T-cell (primary cell): ENCODE measurements around the gene PLEKHG5. TPM values are rescaled to one million over a fixed set of nuclear protein-coding genes. Genes with fewer than 3 reads are reported as not detected.

Source experiments
- ATAC-seq, 4 experiments: fragments of 200-7000 bp in 3 of 4; fragments of 150-1000 bp in 1 of 4; cut with Tn5 transposase; replicated peaks in 1 of 4; 1 replicate in 3 of 4; 2 replicates in 1 of 4; pipeline ENCODE4 v1.10.0; 2021; ENCODE audit warnings: moderate library complexity in 3 of 4, mild to moderate bottlenecking in 2 of 4, moderate number of reproducible peaks in 1 of 4
- CTCF ChIA-PET, 2 donors: fragments of 300-600 bp; sonication (Branson Sonifier 250); formaldehyde crosslinking; loops; one replicate each; lab custom pipeline; 2022; ENCODE audit warnings: antibody characterized with exemption in 2 of 2; lab: Charles Lee
- POLR2A ChIA-PET, 2 donors: fragments of 300-600 bp; sonication (Branson Sonifier 250); formaldehyde crosslinking; loops; one replicate each; lab custom pipeline; 2022; ENCODE audit warnings: antibody characterized with exemption in 2 of 2; lab: Charles Lee
- DNase-seq, 35 experiments: peaks; one replicate each; pipeline versions ENCODE4 v3.0.0 to v3.0.0-alpha.2; 2013 to 2023
- H3K27ac ChIP-seq: one replicate; pipeline ENCODE4 v1.5.1; 2013; ENCODE audit warnings: low read length
- H3K27me3 ChIP-seq, 2 experiments: replicated peaks in 1 of 2; 1 replicate in 1 of 2; 2 replicates in 1 of 2; pipeline versions ENCODE4 v1.6.1 to v1.7.0; 2013; ENCODE audit warnings: low read length in 1 of 2, mixed read lengths in 1 of 2; ENCODE audit not compliant: control insufficient read depth in 2 of 2, insufficient read depth in 2 of 2; ENCODE audit errors: extremely low read depth in 1 of 2
- H3K36me3 ChIP-seq, 2 donors: 1 replicate in 1 of 2; 2 replicates in 1 of 2; pipeline versions ENCODE4 v1.6.1 to v1.7.0; 2013; ENCODE audit warnings: low read length in 1 of 2; ENCODE audit not compliant: control insufficient read depth in 2 of 2, insufficient read depth in 1 of 2; ENCODE audit errors: extremely low read depth in 1 of 2
- H3K4me1 ChIP-seq, 2 experiments: 1 replicate in 1 of 2; 2 replicates in 1 of 2; pipeline versions ENCODE4 v1.6.1 to v1.7.0; 2013; ENCODE audit warnings: low read length in 2 of 2, mixed read lengths in 1 of 2; ENCODE audit not compliant: insufficient read depth in 2 of 2, control insufficient read depth in 1 of 2; ENCODE audit errors: extremely low read depth in 1 of 2
- H3K4me3 ChIP-seq, 2 donors: 1 replicate in 1 of 2; 2 replicates in 1 of 2; pipeline versions ENCODE4 v1.5.1 to v1.7.0; 2013; ENCODE audit warnings: mild to moderate bottlenecking in 2 of 2, low read length in 1 of 2, moderate library complexity in 1 of 2; ENCODE audit not compliant: control insufficient read depth in 1 of 2; ENCODE audit errors: extremely low read depth in 1 of 2
- H3K9me3 ChIP-seq: 2 replicates; pipeline ENCODE4 v1.7.0; 2013
- H3K27ac Mint-ChIP-seq, 2 donors: one replicate each; pipeline ENCODE4 v1.8.0; 2020 to 2021; ENCODE audit warnings: mild to moderate bottlenecking in 2 of 2, mixed read lengths in 2 of 2
- H3K27me3 Mint-ChIP-seq, 2 donors: one replicate each; pipeline ENCODE4 v1.8.0; 2021 to 2022; ENCODE audit warnings: mixed read lengths in 2 of 2
- H3K36me3 Mint-ChIP-seq: one replicate; pipeline ENCODE4 v1.8.0; 2021; ENCODE audit warnings: mixed read lengths
- H3K4me1 Mint-ChIP-seq, 3 donors: one replicate each; pipeline ENCODE4 v1.8.0; 2020 to 2022; ENCODE audit warnings: mixed read lengths in 3 of 3, mild to moderate bottlenecking in 1 of 3
- H3K4me3 Mint-ChIP-seq, 3 donors: one replicate each; pipeline ENCODE4 v1.8.0; 2020 to 2022; ENCODE audit warnings: mild to moderate bottlenecking in 3 of 3, mixed read lengths in 3 of 3, moderate library complexity in 3 of 3
- H3K9me3 Mint-ChIP-seq, 3 donors: one replicate each; pipeline ENCODE4 v1.8.0; 2020 to 2022; ENCODE audit warnings: mixed read lengths in 3 of 3
- WGBS: methylation state at CpG from one replicate; pipeline ENCODE4 v1.1.5; 2013; ENCODE audit warnings: missing lambda C conversion rate; ENCODE audit not compliant: insufficient coverage; 5-methylcytosine and 5-hydroxymethylcytosine counted together
- total RNA-seq, 35 experiments: library from RNA in 6 of 35; stranded (reverse) in 6 of 35; fragments of 120-200 nt in 1 of 35; gene quantifications; one replicate each; pipeline versions ENCODE4 v1.2.1 to v1.2.4 and lab custom pipeline; 2013 to 2026

The PLEKHG5 gene
- total RNA-seq, 5 donors from 2014 or later (not counting 1 experiment from before 2014, with no cell fraction given): 7.1 to 18.2 (median 8.4) TPM

DNA sequence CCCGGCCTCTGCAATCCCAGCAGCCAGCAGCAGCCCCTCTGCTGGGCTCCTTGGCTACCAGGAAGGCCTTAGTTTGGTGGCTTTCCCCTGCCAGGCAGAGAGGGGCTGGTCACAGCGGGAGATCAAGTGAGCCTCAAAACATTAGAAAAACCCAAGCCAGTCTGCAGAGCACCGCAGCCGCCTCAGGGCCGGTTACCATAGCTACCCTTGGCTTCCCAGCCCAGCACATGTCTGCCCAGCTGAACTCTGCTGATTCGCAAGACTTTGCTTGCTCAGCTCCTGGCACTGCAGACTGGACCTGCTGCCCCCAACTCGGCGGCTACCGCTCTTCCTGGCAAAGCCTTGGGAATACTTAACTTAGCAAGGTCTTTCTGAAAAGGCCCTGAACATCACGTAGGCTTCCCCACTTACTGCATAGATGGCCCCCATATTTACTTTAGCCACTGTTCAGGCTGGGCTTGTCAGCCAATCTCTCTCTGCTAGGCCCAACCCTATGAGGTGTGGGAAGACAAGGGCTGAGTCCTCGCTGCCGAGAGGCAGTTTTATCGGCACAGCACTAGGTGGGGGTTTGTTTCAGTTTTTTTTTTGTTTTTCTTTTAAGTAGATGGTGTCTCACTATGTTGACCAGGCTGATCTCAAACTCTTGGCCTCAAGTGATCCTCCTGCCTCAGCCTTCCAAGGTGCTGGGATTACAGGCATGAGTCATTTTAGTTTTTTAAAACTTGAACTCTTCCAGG lies 28.6 kb upstream of the PLEKHG5 start:
- Mint-ChIP-seq H3K36me3 (peaks cover 3% of the 10 kb centered on the region), H3K27me3 (no peaks in the 10 kb centered on the region), H3K27ac (no peak overlapping the region), H3K4me3 (no peak overlapping the region), H3K9me3 (no peaks in the 10 kb centered on the region), H3K4me1 (peaks cover 0 to 5% (median 4%) of the 10 kb centered on the region in 3 donors)
- Histone ChIP-seq H3K27me3 (no peaks in the 10 kb centered on the region), H3K4me1 (no peaks in the 10 kb centered on the region), H3K36me3 (peaks cover 2% of the 10 kb centered on the region in 2 donors), H3K27ac (no peak overlapping the region), H3K4me3 (no peak overlapping the region), H3K9me3 (no peaks in the 10 kb centered on the region)
- ATAC-seq (no peak), DNase-seq (no peak)
- 76% methylated on average over 9 of the region's 13 CpGs for WGBS
- ChIA-PET CTCF (no interaction called here), POLR2A (no interaction called here)

DNA sequence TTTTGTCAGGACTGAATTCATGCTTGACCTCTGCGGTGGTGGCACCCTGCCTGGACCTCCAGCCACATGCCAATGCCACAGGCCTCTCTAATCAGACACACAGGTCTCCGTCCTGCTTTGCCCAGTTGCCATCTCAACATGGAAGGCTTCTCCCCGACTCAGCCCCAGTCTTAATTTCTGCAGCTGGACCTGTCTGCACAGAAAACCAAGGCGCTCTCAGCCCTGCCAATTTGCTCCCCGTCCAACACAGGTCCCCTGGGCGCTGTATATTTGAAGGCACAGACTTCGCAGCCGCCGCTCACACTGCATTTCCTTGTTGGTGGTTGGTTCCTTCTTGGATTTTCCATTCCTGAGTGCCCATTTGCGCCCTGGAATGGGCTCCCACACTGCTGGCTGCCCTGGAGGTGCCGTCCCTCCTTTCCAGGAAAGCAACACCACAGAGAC lies 28.0 kb upstream of the PLEKHG5 start:
- Mint-ChIP-seq H3K4me1 (peaks cover 0 to 5% (median 4%) of the 10 kb centered on the region in 3 donors), H3K27me3 (no peaks in the 10 kb centered on the region), H3K36me3 (peaks cover 3% of the 10 kb centered on the region), H3K27ac (no peak overlapping the region), H3K9me3 (no peaks in the 10 kb centered on the region), H3K4me3 (no peak overlapping the region)
- Histone ChIP-seq H3K9me3 (no peaks in the 10 kb centered on the region), H3K4me3 (no peak overlapping the region), H3K4me1 (no peaks in the 10 kb centered on the region), H3K27ac (no peak overlapping the region), H3K27me3 (no peaks in the 10 kb centered on the region), H3K36me3 (peaks cover 0 to 2% of the 10 kb centered on the region in 2 donors)
- ChIA-PET POLR2A (no interaction called here), CTCF (no interaction called here)
- WGBS: 89% methylated on average over 8 of the region's 11 CpGs
- no peak for DNase-seq
- no peak for ATAC-seq

DNA sequence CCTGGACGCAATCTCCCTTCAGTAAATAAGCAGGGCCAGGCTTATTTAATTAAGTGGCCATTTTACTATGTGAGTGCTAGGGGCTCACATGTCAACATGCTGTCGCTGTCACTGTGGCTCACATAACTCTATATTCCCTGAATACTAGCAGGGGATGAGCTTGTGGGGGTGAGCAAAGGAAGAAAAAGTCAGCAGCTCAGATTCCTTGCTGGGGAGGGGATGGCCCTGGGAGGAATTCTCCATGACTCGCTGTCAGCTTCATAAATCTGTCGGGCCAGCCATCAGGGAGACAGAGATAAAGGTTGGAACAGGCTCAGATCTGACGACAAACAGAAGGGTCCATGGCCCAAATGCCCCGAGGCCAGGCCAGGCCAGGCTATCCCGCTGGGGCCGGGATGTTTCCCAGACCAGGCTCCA lies 26.0 kb upstream of the PLEKHG5 start:
- H3K4me1 ChIP-seq: no peaks in the 10 kb centered on the region
- POLR2A ChIA-PET: no interaction called here
- H3K27ac Mint-ChIP-seq: no peak overlapping the region
- CTCF ChIA-PET: no interaction called here
- H3K27me3 ChIP-seq: no peaks in the 10 kb centered on the region
- no peaks in the 10 kb centered on the region for H3K36me3 Mint-ChIP-seq
- no peak overlapping the region for H3K4me3 ChIP-seq
- H3K9me3 Mint-ChIP-seq: no peaks in the 10 kb centered on the region
- no peaks in the 10 kb centered on the region for H3K27me3 Mint-ChIP-seq
- ATAC-seq (no peak), DNase-seq (no peak)
- no peaks in the 10 kb centered on the region for H3K36me3 ChIP-seq
- H3K27ac ChIP-seq: no peak overlapping the region
- no peaks in the 10 kb centered on the region for H3K4me1 Mint-ChIP-seq
- H3K9me3 ChIP-seq: no peaks in the 10 kb centered on the region
- no peak overlapping the region for H3K4me3 Mint-ChIP-seq
- WGBS: 93% methylated on average over 4 of the region's 8 CpGs

- Mint-ChIP-seq H3K4me3 (no peak overlapping the region), H3K27me3 (no peaks in the 10 kb centered on the region), H3K27ac (no peak overlapping the region), H3K36me3 (no peaks in the 10 kb centered on the region), H3K9me3 (no peaks in the 10 kb centered on the region), H3K4me1 (no peaks in the 10 kb centered on the region)
- Histone ChIP-seq H3K36me3 (no peaks in the 10 kb centered on the region), H3K9me3 (no peaks in the 10 kb centered on the region), H3K27me3 (peaks cover 0 to 3% of the 10 kb centered on the region in 2 experiments), H3K4me3 (no peak overlapping the region), H3K27ac (no peak overlapping the region), H3K4me1 (no peaks in the 10 kb centered on the region)
- no peak for DNase-seq
- no peak for ATAC-seq
- POLR2A ChIA-PET: no interaction called here
- 57% methylated on average over 1 of the region's 4 CpGs for WGBS
- CTCF ChIA-PET: no interaction called here
These were observed 24.3 kb upstream of the PLEKHG5 start for GRCh38 chr1:6515771-6516170.

GRCh38 chr1:6513320-6513801 lies 21.9 kb upstream of the PLEKHG5 start:
- Mint-ChIP-seq H3K9me3 (no peaks in the 10 kb centered on the region), H3K4me3 (no peak overlapping the region), H3K4me1 (no peaks in the 10 kb centered on the region), H3K27ac (no peak overlapping the region), H3K36me3 (no peaks in the 10 kb centered on the region), H3K27me3 (no peaks in the 10 kb centered on the region)
- H3K4me1 ChIP-seq: no peaks in the 10 kb centered on the region
- H3K36me3 ChIP-seq: no peaks in the 10 kb centered on the region
- no peaks in the 10 kb centered on the region for H3K9me3 ChIP-seq
- H3K27me3 ChIP-seq: peaks cover 0 to 21% of the 10 kb centered on the region in 2 experiments
- H3K27ac ChIP-seq: no peak overlapping the region
- no peak for DNase-seq
- ATAC-seq: no peak
- CTCF ChIA-PET: no interaction called here
- POLR2A ChIA-PET: no interaction called here
- no peak overlapping the region for H3K4me3 ChIP-seq
- 81% methylated on average over 9 of the region's 9 CpGs for WGBS

GRCh38 chr1:6512908-6513280 lies 21.4 kb upstream of the PLEKHG5 start:
- CTCF ChIA-PET: no interaction called here

More at GRCh38 chr1:6512908-6513280, 21.4 kb upstream of the PLEKHG5 start:
- H3K9me3 ChIP-seq: no peaks in the 10 kb centered on the region
- Mint-ChIP-seq H3K27ac (no peak overlapping the region), H3K4me1 (no peaks in the 10 kb centered on the region), H3K27me3 (no peaks in the 10 kb centered on the region), H3K36me3 (no peaks in the 10 kb centered on the region), H3K4me3 (no peak overlapping the region), H3K9me3 (no peaks in the 10 kb centered on the region)
- POLR2A ChIA-PET: no interaction called here
- 79% methylated on average over 7 of the region's 8 CpGs for WGBS
- no peaks in the 10 kb centered on the region for H3K36me3 ChIP-seq
- no peaks in the 10 kb centered on the region for H3K4me1 ChIP-seq
- DNase-seq: no peak
- H3K4me3 ChIP-seq: no peak overlapping the region
- H3K27me3 ChIP-seq: peaks cover 0 to 22% of the 10 kb centered on the region in 2 experiments
- no peak overlapping the region for H3K27ac ChIP-seq
- no peak for ATAC-seq
